T-cell (primary cell): Measurements from ENCODE around the gene VPS18. TPM values are rescaled to one million over a fixed set of nuclear protein-coding genes. Genes with fewer than 3 reads are reported as not detected.

Experiments used
- ATAC-seq, 4 experiments: fragments of 200-7000 bp in 3 of 4; fragments of 150-1000 bp in 1 of 4; cut with Tn5 transposase; replicated peaks in 1 of 4; 1 replicate in 3 of 4; 2 replicates in 1 of 4; pipeline ENCODE4 v1.10.0; 2021; ENCODE audit warnings: moderate library complexity in 3 of 4, mild to moderate bottlenecking in 2 of 4, moderate number of reproducible peaks in 1 of 4
- CTCF ChIA-PET, 2 donors: fragments of 300-600 bp; sonication (Branson Sonifier 250); formaldehyde crosslinking; loops; one replicate each; lab custom pipeline; 2022; ENCODE audit warnings: antibody characterized with exemption in 2 of 2; lab: Charles Lee
- POLR2A ChIA-PET, 2 donors: fragments of 300-600 bp; sonication (Branson Sonifier 250); formaldehyde crosslinking; loops; one replicate each; lab custom pipeline; 2022; ENCODE audit warnings: antibody characterized with exemption in 2 of 2; lab: Charles Lee
- DNase-seq, 35 experiments: peaks; one replicate each; pipeline versions ENCODE4 v3.0.0 to v3.0.0-alpha.2; 2013 to 2023
- H3K27ac ChIP-seq: one replicate; pipeline ENCODE4 v1.5.1; 2013; ENCODE audit warnings: low read length
- H3K27me3 ChIP-seq, 2 experiments: replicated peaks in 1 of 2; 1 replicate in 1 of 2; 2 replicates in 1 of 2; pipeline versions ENCODE4 v1.6.1 to v1.7.0; 2013; ENCODE audit warnings: low read length in 1 of 2, mixed read lengths in 1 of 2; ENCODE audit not compliant: control insufficient read depth in 2 of 2, insufficient read depth in 2 of 2; ENCODE audit errors: extremely low read depth in 1 of 2
- H3K36me3 ChIP-seq, 2 donors: 1 replicate in 1 of 2; 2 replicates in 1 of 2; pipeline versions ENCODE4 v1.6.1 to v1.7.0; 2013; ENCODE audit warnings: low read length in 1 of 2; ENCODE audit not compliant: control insufficient read depth in 2 of 2, insufficient read depth in 1 of 2; ENCODE audit errors: extremely low read depth in 1 of 2
- H3K4me1 ChIP-seq, 2 experiments: 1 replicate in 1 of 2; 2 replicates in 1 of 2; pipeline versions ENCODE4 v1.6.1 to v1.7.0; 2013; ENCODE audit warnings: low read length in 2 of 2, mixed read lengths in 1 of 2; ENCODE audit not compliant: insufficient read depth in 2 of 2, control insufficient read depth in 1 of 2; ENCODE audit errors: extremely low read depth in 1 of 2
- H3K4me3 ChIP-seq, 2 donors: 1 replicate in 1 of 2; 2 replicates in 1 of 2; pipeline versions ENCODE4 v1.5.1 to v1.7.0; 2013; ENCODE audit warnings: mild to moderate bottlenecking in 2 of 2, low read length in 1 of 2, moderate library complexity in 1 of 2; ENCODE audit not compliant: control insufficient read depth in 1 of 2; ENCODE audit errors: extremely low read depth in 1 of 2
- H3K9me3 ChIP-seq: 2 replicates; pipeline ENCODE4 v1.7.0; 2013
- H3K27ac Mint-ChIP-seq, 2 donors: one replicate each; pipeline ENCODE4 v1.8.0; 2020 to 2021; ENCODE audit warnings: mild to moderate bottlenecking in 2 of 2, mixed read lengths in 2 of 2
- H3K27me3 Mint-ChIP-seq, 2 donors: one replicate each; pipeline ENCODE4 v1.8.0; 2021 to 2022; ENCODE audit warnings: mixed read lengths in 2 of 2
- H3K36me3 Mint-ChIP-seq: one replicate; pipeline ENCODE4 v1.8.0; 2021; ENCODE audit warnings: mixed read lengths
- H3K4me1 Mint-ChIP-seq, 3 donors: one replicate each; pipeline ENCODE4 v1.8.0; 2020 to 2022; ENCODE audit warnings: mixed read lengths in 3 of 3, mild to moderate bottlenecking in 1 of 3
- H3K4me3 Mint-ChIP-seq, 3 donors: one replicate each; pipeline ENCODE4 v1.8.0; 2020 to 2022; ENCODE audit warnings: mild to moderate bottlenecking in 3 of 3, mixed read lengths in 3 of 3, moderate library complexity in 3 of 3
- H3K9me3 Mint-ChIP-seq, 3 donors: one replicate each; pipeline ENCODE4 v1.8.0; 2020 to 2022; ENCODE audit warnings: mixed read lengths in 3 of 3
- WGBS: methylation state at CpG from one replicate; pipeline ENCODE4 v1.1.5; 2013; ENCODE audit warnings: missing lambda C conversion rate; ENCODE audit not compliant: insufficient coverage; 5-methylcytosine and 5-hydroxymethylcytosine counted together
- total RNA-seq, 35 experiments: library from RNA in 6 of 35; stranded (reverse) in 6 of 35; fragments of 120-200 nt in 1 of 35; gene quantifications; one replicate each; pipeline versions ENCODE4 v1.2.1 to v1.2.4 and lab custom pipeline; 2013 to 2026

The VPS18 gene
- total RNA-seq, 5 donors from 2014 or later (not counting 1 experiment from before 2014, with no cell fraction given): 16.2 to 23.4 (median 21.3) TPM

DNA sequence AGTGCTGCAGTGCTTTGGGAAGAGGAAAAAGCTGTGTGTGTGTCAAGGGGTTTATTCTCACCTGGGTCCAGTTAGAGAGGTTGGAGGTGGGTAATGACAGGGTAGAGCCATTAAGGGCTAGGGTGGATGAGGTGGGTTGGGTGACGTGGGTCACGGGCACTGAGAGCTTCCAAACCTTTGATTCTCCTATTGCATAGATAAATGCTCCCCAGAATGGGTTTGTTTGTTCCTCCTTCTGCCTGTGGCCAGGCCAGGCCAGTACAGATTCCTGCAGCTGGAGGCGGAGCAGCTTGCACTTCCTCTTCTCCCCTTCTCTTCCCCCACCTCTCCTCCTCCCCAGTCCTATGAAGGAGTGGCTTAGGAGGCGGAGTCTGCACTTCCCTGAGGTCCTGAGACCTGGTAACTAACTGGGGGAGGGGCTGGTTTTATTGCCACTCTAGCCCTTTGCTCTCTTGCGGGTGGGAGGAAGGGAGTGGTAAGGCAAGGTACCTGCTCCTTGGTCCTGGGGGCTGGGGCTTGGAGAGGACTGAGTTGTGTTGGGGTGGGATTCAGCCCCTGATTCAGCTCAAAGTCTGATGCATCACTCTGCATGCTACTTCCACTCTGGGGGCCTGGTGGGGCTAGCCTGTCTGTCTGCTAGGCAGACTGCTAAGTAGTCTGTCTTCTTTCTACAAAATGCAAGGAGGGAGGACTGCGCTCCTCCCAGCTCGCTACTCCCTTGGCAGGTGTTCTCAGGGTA is 46.9 kb upstream of the VPS18 start:
- Mint-ChIP-seq H3K4me1 (peaks cover 27 to 33% (median 29%) of the 10 kb centered on the region in 3 donors), H3K4me3 (no peak overlapping the region), H3K36me3 (no peaks in the 10 kb centered on the region), H3K27ac (peak overlapping the region; percentile 16 to 80), H3K27me3 (peaks cover 7% of the 10 kb centered on the region in 2 donors), H3K9me3 (no peaks in the 10 kb centered on the region)
- 95% methylated on average over 3 of the region's 7 CpGs for WGBS
- Histone ChIP-seq H3K4me1 (peaks cover 0 to 30% of the 10 kb centered on the region in 2 experiments), H3K4me3 (no peak overlapping the region), H3K27me3 (peaks cover 0 to 29% of the 10 kb centered on the region in 2 experiments), H3K36me3 (no peaks in the 10 kb centered on the region), H3K27ac (no peak overlapping the region), H3K9me3 (no peaks in the 10 kb centered on the region)
- ChIA-PET POLR2A (no interaction called here), CTCF (interaction anchor here (0.5 to 1.1 kb wide), 3 partner anchors 10 to 236 kb away, joined by 3 to 9 read pairs (median 4); no protein-coding TSS in a partner anchor)
- ATAC-seq: peak in 1 of 4 experiments; percentile 33
- DNase-seq: peak in 1 of 35 experiments; percentile 44

DNA sequence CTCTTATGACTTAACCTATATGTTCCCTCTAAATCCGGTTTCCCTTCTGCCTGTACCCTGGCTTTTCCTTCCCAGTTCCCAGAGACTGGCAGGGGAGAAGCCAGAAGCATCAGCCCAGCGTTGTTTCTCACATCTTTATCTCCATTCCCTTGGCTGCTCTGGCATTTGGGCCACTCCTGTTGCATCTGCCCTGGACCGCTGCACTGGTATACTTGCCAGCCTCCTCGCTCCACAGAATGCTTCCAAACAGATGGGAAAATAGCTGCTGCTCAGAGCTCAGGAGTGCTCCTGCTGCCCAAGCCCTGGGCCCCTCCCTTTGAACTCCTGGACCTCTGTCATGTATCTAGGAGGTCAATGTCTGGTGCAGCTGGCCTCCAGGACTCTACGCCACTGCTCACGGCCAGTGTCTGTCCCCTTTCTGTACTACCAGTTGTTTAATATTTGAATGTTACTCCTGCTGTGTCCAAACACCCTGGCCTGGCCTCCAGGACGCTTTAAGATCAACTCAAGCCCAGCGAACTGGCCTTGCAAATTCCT is 43.6 kb upstream of the VPS18 start:
- no peak for DNase-seq
- H3K27me3 Mint-ChIP-seq: no peaks in the 10 kb centered on the region
- ChIA-PET POLR2A (no interaction called here), CTCF (no interaction called here)
- Histone ChIP-seq H3K27me3 (peaks cover 0 to 11% of the 10 kb centered on the region in 2 experiments), H3K9me3 (no peaks in the 10 kb centered on the region), H3K27ac (no peak overlapping the region), H3K4me3 (no peak overlapping the region), H3K36me3 (no peaks in the 10 kb centered on the region), H3K4me1 (peaks cover 0 to 11% of the 10 kb centered on the region in 2 experiments)
- ATAC-seq: no peak
- H3K4me3 Mint-ChIP-seq: no peak overlapping the region
- H3K36me3 Mint-ChIP-seq: no peaks in the 10 kb centered on the region
- H3K27ac Mint-ChIP-seq: no peak overlapping the region
- H3K4me1 Mint-ChIP-seq: peaks cover 18 to 23% (median 21%) of the 10 kb centered on the region in 3 donors
- H3K9me3 Mint-ChIP-seq: no peaks in the 10 kb centered on the region
- WGBS: 80% methylated on average over 8 of the region's 8 CpGs

DNA sequence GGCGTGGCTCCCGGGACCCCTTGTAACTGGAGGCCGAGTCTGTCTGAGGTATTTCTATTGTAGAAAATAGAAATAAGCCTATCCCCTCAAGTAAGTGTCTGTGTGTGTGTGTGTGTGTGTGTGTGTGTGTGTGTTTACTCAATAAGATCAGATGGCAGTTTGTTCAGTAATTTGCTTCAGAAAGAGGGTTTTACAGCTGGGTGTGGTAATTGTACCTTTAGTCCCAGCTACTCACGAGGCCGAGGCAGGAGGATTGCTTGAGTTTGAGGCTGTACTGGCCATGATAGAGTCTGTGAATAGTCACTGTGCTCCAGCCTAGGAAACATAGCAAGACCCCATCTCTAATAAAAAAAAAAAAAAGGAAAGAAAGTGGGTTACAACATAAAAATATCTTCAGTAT is 41.7 kb upstream of the VPS18 start:
- Mint-ChIP-seq H3K27me3 (no peaks in the 10 kb centered on the region), H3K4me1 (peaks cover 8 to 11% (median 8%) of the 10 kb centered on the region in 3 donors), H3K4me3 (no peak overlapping the region), H3K27ac (no peak overlapping the region), H3K9me3 (no peaks in the 10 kb centered on the region), H3K36me3 (no peaks in the 10 kb centered on the region)
- WGBS: no CpG with 5 or more reads among the region's 5 CpGs
- no peaks in the 10 kb centered on the region for H3K9me3 ChIP-seq
- DNase-seq (no peak), ATAC-seq (no peak)
- H3K27ac ChIP-seq: no peak overlapping the region
- H3K4me1 ChIP-seq: peaks cover 0 to 8% of the 10 kb centered on the region in 2 experiments
- H3K36me3 ChIP-seq: no peaks in the 10 kb centered on the region
- ChIA-PET POLR2A (no interaction called here), CTCF (no interaction called here)
- no peak overlapping the region for H3K4me3 ChIP-seq
- H3K27me3 ChIP-seq: peaks cover 0 to 10% of the 10 kb centered on the region in 2 experiments

GRCh38 chr15:40853241-40853890 is 40.9 kb upstream of the VPS18 start:
- WGBS: 95% methylated on average over 7 of the region's 16 CpGs
- Histone ChIP-seq H3K9me3 (no peaks in the 10 kb centered on the region), H3K36me3 (no peaks in the 10 kb centered on the region), H3K27me3 (peaks cover 0 to 10% of the 10 kb centered on the region in 2 experiments), H3K4me3 (no peak overlapping the region), H3K4me1 (peaks cover 0 to 8% of the 10 kb centered on the region in 2 experiments), H3K27ac (no peak overlapping the region)
- no peak overlapping the region for H3K27ac Mint-ChIP-seq
- CTCF ChIA-PET: no interaction called here
- peaks cover 3 to 7% (median 6%) of the 10 kb centered on the region in 3 donors for H3K4me1 Mint-ChIP-seq
- H3K4me3 Mint-ChIP-seq: no peak overlapping the region
- POLR2A ChIA-PET: no interaction called here
- no peaks in the 10 kb centered on the region for H3K9me3 Mint-ChIP-seq
- DNase-seq (no peak), ATAC-seq (no peak)
- H3K36me3 Mint-ChIP-seq: no peaks in the 10 kb centered on the region
- no peaks in the 10 kb centered on the region for H3K27me3 Mint-ChIP-seq

DNA sequence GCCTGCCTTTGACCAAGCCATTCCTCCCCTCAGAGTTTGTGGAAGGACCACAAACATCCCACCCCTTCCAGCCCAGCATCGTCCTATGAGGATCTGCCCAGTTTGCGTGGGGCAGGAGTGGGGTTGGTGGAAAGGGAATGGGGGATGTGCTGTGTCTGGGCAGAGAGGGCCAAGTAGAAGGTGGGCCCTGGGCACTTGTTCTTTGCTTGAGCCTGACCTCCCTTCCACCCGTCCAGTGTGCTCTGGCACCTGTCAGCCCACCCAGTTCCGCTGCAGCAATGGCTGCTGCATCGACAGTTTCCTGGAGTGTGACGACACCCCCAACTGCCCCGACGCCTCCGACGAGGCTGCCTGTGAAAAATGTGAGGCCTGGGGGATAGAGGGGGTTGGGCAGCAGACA is 40.1 kb upstream of the VPS18 start:
- ChIA-PET CTCF (no interaction called here), POLR2A (no interaction called here)
- Histone ChIP-seq H3K27ac (no peak overlapping the region), H3K9me3 (no peaks in the 10 kb centered on the region), H3K27me3 (peaks cover 0 to 17% of the 10 kb centered on the region in 2 experiments), H3K4me3 (no peak overlapping the region), H3K4me1 (peaks cover 0 to 12% of the 10 kb centered on the region in 2 experiments), H3K36me3 (no peaks in the 10 kb centered on the region)
- no peak overlapping the region for H3K4me3 Mint-ChIP-seq
- no peaks in the 10 kb centered on the region for H3K27me3 Mint-ChIP-seq
- no peaks in the 10 kb centered on the region for H3K9me3 Mint-ChIP-seq
- H3K36me3 Mint-ChIP-seq: no peaks in the 10 kb centered on the region
- peaks cover 8 to 13% (median 11%) of the 10 kb centered on the region in 3 donors for H3K4me1 Mint-ChIP-seq
- ATAC-seq: no peak
- 86% methylated on average over 8 of the region's 10 CpGs for WGBS
- no peak for DNase-seq
- H3K27ac Mint-ChIP-seq: no peak overlapping the region

GRCh38 chr15:40855706-40856234 is 38.5 kb upstream of the VPS18 start:
- H3K27ac ChIP-seq: no peak overlapping the region
- H3K36me3 Mint-ChIP-seq: no peaks in the 10 kb centered on the region
- peaks cover 0 to 25% of the 10 kb centered on the region in 2 experiments for H3K27me3 ChIP-seq
- WGBS: 83% methylated on average over 12 of the region's 13 CpGs
- ChIA-PET POLR2A (interaction anchor here in 1 of 2 donors (0.6 kb wide), 1 partner anchor 1704 kb away, joined by 3 read pairs; no protein-coding TSS in a partner anchor), CTCF (interaction anchor here in 1 of 2 donors (5.1 kb wide), 1 partner anchor 36 kb away, joined by 45 read pairs; no protein-coding TSS in a partner anchor)
- peaks cover 0 to 15% of the 10 kb centered on the region in 2 experiments for H3K4me1 ChIP-seq
- H3K4me3 ChIP-seq: no peak overlapping the region
- DNase-seq (no peak), ATAC-seq (no peak)
- H3K4me3 Mint-ChIP-seq: no peak overlapping the region
- H3K27me3 Mint-ChIP-seq: no peaks in the 10 kb centered on the region
- H3K9me3 Mint-ChIP-seq: no peaks in the 10 kb centered on the region
- H3K9me3 ChIP-seq: no peaks in the 10 kb centered on the region
- no peaks in the 10 kb centered on the region for H3K36me3 ChIP-seq
- H3K4me1 Mint-ChIP-seq: peaks cover 10 to 18% (median 16%) of the 10 kb centered on the region in 3 donors
- no peak overlapping the region for H3K27ac Mint-ChIP-seq
